H1 (cell line): Measurements from ENCODE around the gene PRRX2. TPM values are rescaled to one million over a fixed set of nuclear protein-coding genes. Genes with fewer than 3 reads are reported as not detected.

Experiments
- ASH2L ChIP-seq: fragments of 200-600, 300-600 bp; sonication (generic); IDR thresholded peaks from one replicate; pipeline ENCODE4 v1.7.1; 2017; ENCODE audit warnings: low read length
- JUN ChIP-seq: IDR thresholded peaks from 2 replicates; pipeline ENCODE4 v1.6.1; 2011; ENCODE audit warnings: low read depth, mild to moderate bottlenecking, improper control_type of control experiment, low read length
- KDM1A ChIP-seq: fragments of 200-600, 300-600 bp; sonication (generic); IDR thresholded peaks from 2 replicates; pipeline ENCODE4 v1.7.1; 2016; ENCODE audit warnings: mild to moderate bottlenecking, low read length, borderline replicate concordance
- KDM4A ChIP-seq: IDR thresholded peaks from one replicate; pipeline ENCODE4 v1.7.1; 2012; ENCODE audit warnings: low read depth, mild to moderate bottlenecking, moderate library complexity, low read length, inconsistent platforms; ENCODE audit not compliant: severe bottlenecking
- PHF8 ChIP-seq: fragments of 200-600 bp; sonication (generic); conservative IDR thresholded peaks from 2 replicates; pipeline ENCODE4 v1.7.1; 2012; ENCODE audit warnings: low read depth, mild to moderate bottlenecking, inconsistent platforms, low read length, moderate library complexity
- POLR2A ChIP-seq, 2 experiments: IDR thresholded peaks; 1 replicate in 1 of 2; 2 replicates in 1 of 2; pipeline ENCODE4 v1.6.1; 2011; ENCODE audit warnings: low read depth in 2 of 2, low read length in 2 of 2, mild to moderate bottlenecking in 2 of 2; ENCODE audit errors: control extremely low read depth in 1 of 2
- RXRA ChIP-seq: IDR thresholded peaks from 2 replicates; pipeline ENCODE4 v1.6.1; 2011; ENCODE audit warnings: low read depth, mild to moderate bottlenecking, low read length, moderate library complexity; ENCODE audit not compliant: insufficient read depth
- SAP30 ChIP-seq: fragments of 300-600 bp; sonication (generic); IDR thresholded peaks from 2 replicates; pipeline ENCODE4 v1.7.1; 2012; ENCODE audit warnings: low read length, moderate library complexity, mild to moderate bottlenecking, inconsistent platforms; ENCODE audit not compliant: insufficient read depth, insufficient replicate concordance
- SRF ChIP-seq: IDR thresholded peaks from 2 replicates; pipeline ENCODE4 v1.6.1; 2011; ENCODE audit warnings: mild to moderate bottlenecking, low read depth, low read length, moderate library complexity
- TAF1 ChIP-seq: IDR thresholded peaks from 2 replicates; pipeline ENCODE4 v1.6.1; 2011; ENCODE audit warnings: mild to moderate bottlenecking, low read depth, low read length
- polyA plus RNA-seq, 7 experiments: library from polyadenylated mRNA; depleted of rRNA in 3 of 7; stranded (reverse) in 5 of 7; unstranded in 2 of 7; fragments of >200 nt in 5 of 7; fragments of 200-250 nt in 2 of 7; gene quantifications; 1 replicate in 5 of 7; 2 replicates in 1 of 7; 4 replicates in 1 of 7; pipeline versions ENCODE4 v1.2.1 to v1.2.3, GENCODE V29; 2011 to 2013; ENCODE audit warnings: missing spikeins in 2 of 7, mixed read lengths in 2 of 7
- total RNA-seq: library from RNA; stranded (reverse); fragmentation: NEBNext Ultra II Directional; extraction: Animal tissue kit (Norgen Biotek cat#: 25700); gene quantifications from 2 replicates; pipeline ENCODE4 v1.2.1, GENCODE V29; 2021
- TF ChIP-seq, protein P1 (sequence below): IDR thresholded peaks from 2 replicates; pipeline ENCODE4 v1.6.1; 2012; ENCODE audit warnings: inconsistent platforms

PRRX2 gene
- total and polyA plus RNA-seq, 2 of the 8 experiments (the other 6 are each of a cell fraction or from before 2014, with no cell fraction given) = 5.8 to 9.2 TPM

DNA sequence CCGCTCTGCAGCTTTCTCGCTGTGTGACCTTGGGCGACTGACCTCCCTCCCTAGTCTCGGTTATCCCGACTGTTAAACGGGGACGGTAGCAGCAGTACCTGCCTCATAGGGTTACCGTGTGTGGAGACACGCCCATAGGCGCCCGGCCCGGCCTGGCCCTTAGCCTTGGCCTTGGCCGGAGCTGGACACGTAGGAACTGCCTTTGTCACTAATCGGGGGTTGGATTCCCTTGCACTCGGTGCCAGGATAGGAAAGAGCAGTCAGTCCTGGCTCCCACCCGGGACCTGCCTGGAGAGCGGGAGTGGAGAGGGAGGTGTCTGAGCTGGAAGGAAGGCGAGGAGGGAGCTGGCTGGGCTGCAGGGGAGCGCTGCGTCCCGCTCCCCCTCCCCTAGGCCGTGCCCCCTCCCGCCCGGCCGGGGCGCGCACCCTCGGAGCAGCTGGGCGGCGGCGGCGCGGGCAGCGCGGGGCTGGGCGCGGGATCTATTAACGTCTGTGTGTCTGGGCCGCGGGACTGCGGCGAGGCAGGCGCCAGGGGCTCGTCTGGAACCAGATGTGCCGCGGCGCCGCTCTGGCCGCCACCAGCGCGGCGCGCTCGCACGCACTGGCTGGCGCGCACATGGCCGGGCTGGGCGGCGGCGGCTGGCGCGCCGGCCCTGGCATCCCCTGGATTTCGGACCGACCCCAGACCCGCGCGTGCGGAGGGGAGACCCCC, 31.7 kb downstream of the PRRX2 start (continued):
- TF ChIP-seq SAP30 (no peak), ASH2L (peak; percentile 62), PHF8 (0 out of 2 replicates have a peak, but pooled peaks have one; percentile 42), KDM1A (peak; percentile 75; the same call in 1 of the 2 replicates), RXRA (no peak), SRF (no peak), TAF1 (peak; percentile 52; the same call in 1 of the 2 replicates), KDM4A (peak; percentile 84), POLR2A (IDR thresholded peaks at IDR 0.05; ENCODE audit: control extremely low read depth in 1 of 2, low read depth in 2 of 2, low read length in 2 of 2) (peak in 1 of 2 experiments; percentile 67; a peak in 2 of 3 replicates), JUN (no peak)
- TF ChIP-seq, protein P1, sequence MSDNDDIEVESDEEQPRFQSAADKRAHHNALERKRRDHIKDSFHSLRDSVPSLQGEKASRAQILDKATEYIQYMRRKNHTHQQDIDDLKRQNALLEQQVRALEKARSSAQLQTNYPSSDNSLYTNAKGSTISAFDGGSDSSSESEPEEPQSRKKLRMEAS = peak; percentile 82
